ENCODE measurements around the gene C7orf57.

The C7orf57 gene

DNA sequence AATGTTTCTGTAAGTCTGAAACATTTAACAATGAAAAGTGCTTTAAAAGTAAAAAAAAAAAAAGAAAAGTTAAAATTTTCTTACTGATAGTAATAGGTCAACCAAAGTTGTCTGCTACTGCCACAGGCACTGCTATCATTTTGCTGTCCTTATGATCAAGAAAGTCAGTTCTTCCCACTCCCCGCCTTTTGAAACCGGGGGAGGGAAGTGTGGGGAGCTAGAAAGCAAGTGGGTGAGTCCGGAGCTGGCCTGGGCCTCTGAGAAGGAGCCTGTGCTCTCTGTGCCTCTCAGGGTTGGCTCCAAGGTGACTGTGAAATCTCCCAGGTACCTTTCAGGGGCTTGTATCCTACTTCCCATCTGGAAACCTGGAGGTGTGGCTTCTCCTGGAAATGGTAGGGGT lies 7.3 kb downstream of the C7orf57 start:
- Histone ChIP-seq H3K9me3 (ENCODE audit: control insufficient read depth, low read length) (no peaks in the 10 kb centered on the region), H3K4me2 (ENCODE audit: low read length, poor library complexity, severe bottlenecking) (no peak overlapping the region), H2BK120ac (ENCODE audit: low read depth, low read length) (no peak overlapping the region), H2AFZ (ENCODE audit: low read depth, low read length) (no peak overlapping the region), H4K91ac (ENCODE audit: low read length) (no peak overlapping the region), H3K23ac (ENCODE audit: low read length in 2 of 2) (no peak overlapping the region), H3K4me3 (ENCODE audit: insufficient read depth in 1 of 2, low read depth in 1 of 2, low read length in 2 of 2) (no peak overlapping the region), H3K27me3 (ENCODE audit: control insufficient read depth in 1 of 2, insufficient read depth in 1 of 2, low read length in 2 of 2) (peaks cover 0 to 10% of the 10 kb centered on the region in 2 experiments), H3K79me1 (replicated peaks; ENCODE audit: low read length, poor library complexity, severe bottlenecking) (no peaks in the 10 kb centered on the region), H4K8ac (ENCODE audit: low read length) (no peak overlapping the region), H3K4me1 (ENCODE audit: control insufficient read depth, insufficient read depth, low read depth, low read length) (peaks cover 5% of the 10 kb centered on the region), H2BK15ac (ENCODE audit: low read depth, poor library complexity, severe bottlenecking) (no peak overlapping the region), H3K9ac (ENCODE audit: low read length) (no peak overlapping the region), H2BK12ac (ENCODE audit: low read length in 2 of 2) (no peak overlapping the region), H3K18ac (ENCODE audit: low read depth in 1 of 2, low read length in 2 of 2) (no peak overlapping the region), H3K4ac (ENCODE audit: low read depth in 1 of 2, low read length in 2 of 2) (no peak overlapping the region), H3K14ac (ENCODE audit: low read length in 2 of 2) (no peak overlapping the region), H2AK5ac (ENCODE audit: low read length, severe bottlenecking) (no peak overlapping the region), H2BK5ac (ENCODE audit: low read depth, low read length, poor library complexity, severe bottlenecking) (no peak overlapping the region), H3K36me3 (ENCODE audit: control insufficient read depth in 1 of 2, insufficient read depth in 2 of 2, low read depth in 1 of 2, low read length in 2 of 2) (no peaks in the 10 kb centered on the region), H3K27ac (ENCODE audit: low read length, poor library complexity, severe bottlenecking) (no peak overlapping the region)
- WGBS: 65% methylated on average over 3 of the region's 3 CpGs
- DNase-seq: no peak

DNA sequence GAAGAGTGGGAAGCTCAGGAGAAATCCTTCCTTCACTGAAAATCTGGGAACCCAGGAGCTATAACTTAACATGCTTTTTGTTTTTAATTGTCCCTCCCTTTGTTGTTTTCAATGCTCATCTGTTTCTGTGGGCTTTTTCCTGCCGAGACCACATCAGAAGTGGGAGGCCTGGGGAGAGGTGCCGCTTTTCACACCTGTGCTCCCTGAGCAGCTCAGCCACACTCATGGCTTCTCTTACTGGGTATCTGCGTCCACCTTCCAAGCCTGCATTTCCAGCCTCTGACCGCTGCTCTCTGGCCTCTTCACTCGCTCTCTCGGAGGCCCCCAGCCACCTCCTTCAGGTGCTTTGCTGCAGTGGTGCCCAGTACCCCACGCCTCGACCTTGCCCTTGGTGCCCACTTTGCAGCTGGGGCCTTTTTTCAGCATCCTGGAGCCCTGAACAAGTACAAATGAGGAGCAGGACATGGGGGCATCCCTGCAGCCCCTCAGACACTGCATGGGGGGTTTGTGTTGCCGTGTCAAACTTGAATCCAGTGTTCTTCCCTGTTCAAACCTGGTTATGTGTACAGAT lies 9.9 kb downstream of the C7orf57 start:
- H2BK12ac ChIP-seq (ENCODE audit: low read length in 2 of 2): no peak overlapping the region
- 75% methylated on average over 9 of the region's 9 CpGs for WGBS
- H4K91ac ChIP-seq (ENCODE audit: low read length): no peak overlapping the region
- no peak overlapping the region for H2BK5ac ChIP-seq (ENCODE audit: low read depth, low read length, poor library complexity, severe bottlenecking)
- no peak overlapping the region for H3K18ac ChIP-seq (ENCODE audit: low read depth in 1 of 2, low read length in 2 of 2)
- peak overlapping the region in 1 of 2 experiments; percentile 6 for H3K14ac ChIP-seq (ENCODE audit: low read length in 2 of 2)
- peaks cover 7% of the 10 kb centered on the region for H3K4me1 ChIP-seq (ENCODE audit: control insufficient read depth, insufficient read depth, low read depth, low read length)
- H2AK5ac ChIP-seq (ENCODE audit: low read length, severe bottlenecking): no peak overlapping the region
- H3K4ac ChIP-seq (ENCODE audit: low read depth in 1 of 2, low read length in 2 of 2): no peak overlapping the region
- H2AFZ ChIP-seq (ENCODE audit: low read depth, low read length): no peak overlapping the region
- no peak overlapping the region for H3K4me3 ChIP-seq (ENCODE audit: insufficient read depth in 1 of 2, low read depth in 1 of 2, low read length in 2 of 2)
- no peak overlapping the region for H3K9ac ChIP-seq (ENCODE audit: low read length)
- no peak overlapping the region for H2BK15ac ChIP-seq (ENCODE audit: low read depth, poor library complexity, severe bottlenecking)
- H3K9me3 ChIP-seq (ENCODE audit: control insufficient read depth, low read length): no peaks in the 10 kb centered on the region
- no peaks in the 10 kb centered on the region for H3K79me1 ChIP-seq (replicated peaks; ENCODE audit: low read length, poor library complexity, severe bottlenecking)
- DNase-seq: no peak
- H4K8ac ChIP-seq (ENCODE audit: low read length): no peak overlapping the region
- H3K4me2 ChIP-seq (ENCODE audit: low read length, poor library complexity, severe bottlenecking): no peak overlapping the region
- H3K27ac ChIP-seq (ENCODE audit: low read length, poor library complexity, severe bottlenecking): no peak overlapping the region
- H2BK120ac ChIP-seq (ENCODE audit: low read depth, low read length): no peak overlapping the region
- no peaks in the 10 kb centered on the region for H3K36me3 ChIP-seq (ENCODE audit: control insufficient read depth in 1 of 2, insufficient read depth in 2 of 2, low read depth in 1 of 2, low read length in 2 of 2)
- H3K27me3 ChIP-seq (ENCODE audit: control insufficient read depth in 1 of 2, insufficient read depth in 1 of 2, low read length in 2 of 2): peaks cover 0 to 10% of the 10 kb centered on the region in 2 experiments
- H3K23ac ChIP-seq (ENCODE audit: low read length in 2 of 2): no peak overlapping the region

- H3K27ac ChIP-seq (ENCODE audit: low read length, poor library complexity, severe bottlenecking): no peak overlapping the region
- H3K9me3 ChIP-seq (ENCODE audit: control insufficient read depth, low read length): no peaks in the 10 kb centered on the region
- peaks cover 0 to 10% of the 10 kb centered on the region in 2 experiments for H3K27me3 ChIP-seq (ENCODE audit: control insufficient read depth in 1 of 2, insufficient read depth in 1 of 2, low read length in 2 of 2)
- no peak overlapping the region for H2AK5ac ChIP-seq (ENCODE audit: low read length, severe bottlenecking)
- WGBS: 82% methylated on average over 11 of the region's 14 CpGs
- no peak overlapping the region for H2AFZ ChIP-seq (ENCODE audit: low read depth, low read length)
- H3K79me1 ChIP-seq (replicated peaks; ENCODE audit: low read length, poor library complexity, severe bottlenecking): no peaks in the 10 kb centered on the region
- H4K91ac ChIP-seq (ENCODE audit: low read length): no peak overlapping the region
- no peak overlapping the region for H4K8ac ChIP-seq (ENCODE audit: low read length)
- H3K9ac ChIP-seq (ENCODE audit: low read length): no peak overlapping the region
- H2BK12ac ChIP-seq (ENCODE audit: low read length in 2 of 2): no peak overlapping the region
- H2BK120ac ChIP-seq (ENCODE audit: low read depth, low read length): no peak overlapping the region
- H3K4me2 ChIP-seq (ENCODE audit: low read length, poor library complexity, severe bottlenecking): no peak overlapping the region
- no peak overlapping the region for H2BK5ac ChIP-seq (ENCODE audit: low read depth, low read length, poor library complexity, severe bottlenecking)
- H3K23ac ChIP-seq (ENCODE audit: low read length in 2 of 2): no peak overlapping the region
- H3K14ac ChIP-seq (ENCODE audit: low read length in 2 of 2): no peak overlapping the region
- H2BK15ac ChIP-seq (ENCODE audit: low read depth, poor library complexity, severe bottlenecking): no peak overlapping the region
- H3K4me3 ChIP-seq (ENCODE audit: insufficient read depth in 1 of 2, low read depth in 1 of 2, low read length in 2 of 2): no peak overlapping the region
- H3K4me1 ChIP-seq (ENCODE audit: control insufficient read depth, insufficient read depth, low read depth, low read length): peaks cover 2% of the 10 kb centered on the region
- DNase-seq: no peak
- no peaks in the 10 kb centered on the region for H3K36me3 ChIP-seq (ENCODE audit: control insufficient read depth in 1 of 2, insufficient read depth in 2 of 2, low read depth in 1 of 2, low read length in 2 of 2)
- H3K4ac ChIP-seq (ENCODE audit: low read depth in 1 of 2, low read length in 2 of 2): no peak overlapping the region
- no peak overlapping the region for H3K18ac ChIP-seq (ENCODE audit: low read depth in 1 of 2, low read length in 2 of 2)
These were observed 11.1 kb downstream of the C7orf57 start for GRCh38 chr7:48046458-48046857.

GRCh38 chr7:48048113-48048512 lies 12.8 kb downstream of the C7orf57 start:
- Histone ChIP-seq H3K18ac (ENCODE audit: low read depth in 1 of 2, low read length in 2 of 2) (no peak overlapping the region), H3K79me1 (replicated peaks; ENCODE audit: low read length, poor library complexity, severe bottlenecking) (no peaks in the 10 kb centered on the region), H2AK5ac (ENCODE audit: low read length, severe bottlenecking) (no peak overlapping the region), H4K91ac (ENCODE audit: low read length) (no peak overlapping the region), H3K4me3 (ENCODE audit: insufficient read depth in 1 of 2, low read depth in 1 of 2, low read length in 2 of 2) (no peak overlapping the region), H3K14ac (ENCODE audit: low read length in 2 of 2) (no peak overlapping the region), H2BK5ac (ENCODE audit: low read depth, low read length, poor library complexity, severe bottlenecking) (no peak overlapping the region), H3K4me2 (ENCODE audit: low read length, poor library complexity, severe bottlenecking) (no peak overlapping the region), H2BK15ac (ENCODE audit: low read depth, poor library complexity, severe bottlenecking) (no peak overlapping the region), H3K23ac (ENCODE audit: low read length in 2 of 2) (no peak overlapping the region), H2AFZ (ENCODE audit: low read depth, low read length) (no peak overlapping the region), H3K27me3 (ENCODE audit: control insufficient read depth in 1 of 2, insufficient read depth in 1 of 2, low read length in 2 of 2) (peaks cover 0 to 10% of the 10 kb centered on the region in 2 experiments), H4K8ac (ENCODE audit: low read length) (no peak overlapping the region), H3K27ac (ENCODE audit: low read length, poor library complexity, severe bottlenecking) (no peak overlapping the region), H3K36me3 (ENCODE audit: control insufficient read depth in 1 of 2, insufficient read depth in 2 of 2, low read depth in 1 of 2, low read length in 2 of 2) (no peaks in the 10 kb centered on the region), H2BK120ac (ENCODE audit: low read depth, low read length) (no peak overlapping the region), H3K9ac (ENCODE audit: low read length) (no peak overlapping the region), H2BK12ac (ENCODE audit: low read length in 2 of 2) (no peak overlapping the region), H3K4ac (ENCODE audit: low read depth in 1 of 2, low read length in 2 of 2) (no peak overlapping the region), H3K9me3 (ENCODE audit: control insufficient read depth, low read length) (no peaks in the 10 kb centered on the region), H3K4me1 (ENCODE audit: control insufficient read depth, insufficient read depth, low read depth, low read length) (peaks cover 2% of the 10 kb centered on the region)
- no peak for DNase-seq
- WGBS: 90% methylated on average over 8 of the region's 8 CpGs
